ENCODE results near the gene MRPS11.
"Not testable (repeated sequence)": the region's sequence is repeated elsewhere in the genome, so short reads cannot be mapped to it uniquely, and the experiment has no call there.

Gene MRPS11

DNA sequence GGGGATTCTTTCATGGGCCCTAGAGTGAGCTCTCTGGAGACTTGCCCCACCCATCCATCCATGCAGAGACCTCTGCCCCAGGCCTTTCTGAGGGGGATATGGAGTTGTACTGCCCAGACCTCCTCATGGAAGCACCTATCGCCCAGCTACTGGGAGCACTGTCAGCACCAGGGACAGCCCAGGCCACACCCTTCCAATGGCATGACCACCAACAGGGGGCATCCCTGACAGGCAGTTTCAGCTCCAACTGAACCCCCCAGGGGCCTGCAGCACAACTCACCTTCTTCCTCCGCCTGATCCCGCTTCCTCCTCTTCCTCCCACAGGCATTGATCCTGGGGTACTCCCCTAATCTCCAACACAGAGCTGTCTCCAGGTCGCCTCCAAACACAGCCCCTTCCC is 21.8 kb downstream of the MRPS11 start:
- DNase-seq (ENCODE audit: low read depth, low spot score), result no peak

DNA sequence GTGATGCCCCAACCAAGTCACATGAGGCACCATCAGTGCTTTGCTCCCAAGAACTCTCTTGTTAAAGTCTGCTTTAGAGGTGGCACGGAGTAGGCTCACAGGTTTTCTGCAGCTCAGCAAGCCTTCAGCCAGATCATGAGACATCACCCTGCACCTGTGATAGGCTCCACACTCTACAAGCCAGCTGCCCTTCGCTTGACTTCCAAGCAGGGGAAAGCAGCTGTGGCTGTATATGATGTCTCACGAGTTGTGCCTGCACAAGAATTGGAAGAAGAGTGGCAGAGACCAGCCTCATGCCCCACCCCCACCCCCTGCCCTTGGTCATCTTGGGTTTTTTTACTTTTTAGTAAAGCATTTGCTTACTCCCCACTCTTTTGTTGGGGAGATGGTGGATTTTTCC is 22.5 kb downstream of the MRPS11 start:
- DNase-seq (ENCODE audit: low read depth, low spot score), result no peak

DNA sequence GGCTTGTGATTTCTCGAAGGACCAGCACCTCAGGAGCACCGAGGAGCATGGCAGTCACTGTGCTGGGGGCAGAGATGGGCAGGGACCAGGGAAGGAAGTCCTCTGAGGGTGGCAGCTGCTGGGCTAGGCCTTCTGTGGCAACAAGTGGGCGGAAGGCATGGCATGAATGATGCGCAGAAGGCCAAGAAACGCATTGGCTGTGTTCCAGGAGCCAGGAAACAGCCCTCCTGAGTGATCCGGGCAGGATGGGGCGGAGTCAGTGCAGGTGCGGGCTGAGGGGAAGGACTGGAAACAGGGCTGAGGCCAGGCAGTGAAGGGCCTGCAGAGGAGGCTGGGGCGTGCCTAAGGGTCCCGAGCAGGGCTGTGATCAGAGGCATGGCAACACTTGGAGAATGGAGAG is 23.6 kb downstream of the MRPS11 start:
- DNase-seq (ENCODE audit: low read depth, low spot score), result no peak

DNA sequence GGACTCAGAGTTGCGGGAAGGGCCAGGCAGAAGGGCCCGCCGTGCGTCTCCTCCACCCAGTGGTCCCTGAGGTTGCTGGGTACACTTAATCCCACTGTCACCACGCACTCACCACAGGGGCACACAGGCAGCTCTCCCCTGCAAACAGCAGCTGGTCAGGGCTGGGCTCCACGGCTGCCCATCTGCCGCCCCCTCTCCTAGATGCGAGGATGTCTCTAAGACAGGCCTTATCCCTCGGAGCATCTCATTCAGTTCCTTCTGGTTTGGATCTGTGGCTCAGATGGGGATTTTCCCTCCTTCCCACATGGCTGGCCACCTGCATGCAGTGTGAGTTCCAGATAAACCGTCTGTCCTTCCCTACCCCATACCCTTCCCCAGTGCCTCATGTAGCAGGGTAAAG is 26.3 kb downstream of the MRPS11 start:
- DNase-seq (ENCODE audit: low read depth, low spot score), result no peak

DNA sequence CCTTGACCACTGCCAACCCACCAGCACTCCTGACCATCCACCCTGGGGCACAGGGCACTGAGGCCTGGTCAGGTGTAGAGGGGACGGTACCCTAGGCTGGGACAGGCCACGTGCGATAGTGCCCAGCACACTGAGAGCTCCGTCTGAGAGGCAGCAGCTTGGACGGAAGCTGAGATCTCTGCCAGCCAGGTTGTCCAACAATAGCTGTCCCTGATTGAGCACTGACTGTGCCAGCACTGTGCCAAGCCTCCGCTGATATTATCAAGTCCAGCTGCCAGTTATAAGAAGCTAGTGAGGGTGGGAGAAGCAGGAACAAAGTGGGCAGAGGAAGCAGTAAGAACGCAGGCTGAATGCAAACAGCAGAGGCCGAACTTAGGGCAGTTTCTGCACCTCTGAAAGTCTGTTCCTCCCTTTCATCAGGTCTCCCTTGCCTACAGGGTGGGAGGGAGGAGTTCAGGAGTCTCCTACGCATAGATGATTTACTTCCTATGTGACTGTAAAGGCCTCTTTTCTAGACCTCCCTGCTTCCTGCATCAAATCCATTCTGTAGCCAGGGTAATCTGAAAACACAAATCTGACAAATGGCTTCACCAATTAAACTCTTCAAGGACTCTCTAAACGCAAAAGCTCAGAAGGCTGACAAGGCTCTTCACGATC is 29.7 kb downstream of the MRPS11 start:
- DNase-seq (ENCODE audit: low read depth, low spot score), result no peak

DNA sequence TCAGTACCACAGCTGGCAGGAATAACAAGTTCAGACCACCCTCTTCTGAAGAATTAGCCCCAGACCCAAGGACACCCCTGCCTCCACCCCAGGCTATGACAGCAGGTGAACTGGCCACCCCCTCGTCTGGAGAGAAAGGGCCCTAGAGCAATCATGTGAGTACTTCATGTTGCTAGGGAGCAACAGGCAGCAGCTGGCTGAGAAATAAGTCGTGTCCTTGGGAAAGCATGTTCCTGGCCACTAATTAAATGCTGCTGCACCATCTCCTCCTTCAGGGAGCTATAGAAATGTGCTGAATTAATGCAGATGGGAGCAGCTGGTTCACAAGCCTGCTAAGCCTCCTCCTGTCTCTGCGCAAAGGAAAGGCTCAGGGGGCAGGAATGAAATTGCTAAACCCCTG is 31.5 kb downstream of the MRPS11 start:
- DNase-seq (ENCODE audit: low read depth, low spot score), result no peak

DNA sequence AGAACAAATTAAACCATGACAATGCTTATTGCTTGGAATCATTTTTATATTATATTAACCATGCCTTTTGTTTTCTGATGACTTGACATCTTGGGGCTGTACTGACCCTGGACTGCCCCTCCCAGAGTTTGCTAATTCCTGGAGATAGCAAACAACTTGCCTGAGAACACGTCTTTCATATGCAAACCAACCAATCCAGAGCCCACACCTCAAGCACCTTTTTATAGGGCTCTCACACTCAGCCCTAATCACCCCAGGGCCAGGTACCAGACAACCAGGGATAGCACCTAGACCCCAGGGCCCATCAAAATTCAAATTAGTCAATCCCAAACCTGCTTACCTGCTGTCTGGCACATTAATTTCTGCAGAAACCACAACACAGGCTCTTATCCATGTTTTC is 36.9 kb downstream of the MRPS11 start:
- no peak for DNase-seq (ENCODE audit: low read depth, low spot score)

DNA sequence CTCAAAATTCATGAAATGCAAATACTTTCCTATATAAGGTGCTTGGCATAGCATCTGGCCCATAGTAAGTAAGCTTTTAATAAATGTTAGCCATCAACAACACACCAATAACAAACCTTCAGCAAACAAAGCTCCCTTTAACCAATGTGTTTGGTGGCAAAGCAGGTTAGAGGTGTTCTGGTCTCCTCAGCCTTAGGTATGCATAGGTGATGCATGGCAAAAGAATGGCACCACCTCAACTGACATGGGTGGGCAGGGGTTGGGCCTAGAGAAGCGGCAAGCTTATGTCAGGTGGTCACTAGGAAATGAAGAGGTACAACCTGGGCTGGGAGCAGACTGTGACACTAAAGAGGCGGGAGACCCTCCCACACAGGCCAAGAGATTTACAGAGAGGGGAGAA is 38.2 kb downstream of the MRPS11 start:
- no peak for DNase-seq (ENCODE audit: low read depth, low spot score)

DNA sequence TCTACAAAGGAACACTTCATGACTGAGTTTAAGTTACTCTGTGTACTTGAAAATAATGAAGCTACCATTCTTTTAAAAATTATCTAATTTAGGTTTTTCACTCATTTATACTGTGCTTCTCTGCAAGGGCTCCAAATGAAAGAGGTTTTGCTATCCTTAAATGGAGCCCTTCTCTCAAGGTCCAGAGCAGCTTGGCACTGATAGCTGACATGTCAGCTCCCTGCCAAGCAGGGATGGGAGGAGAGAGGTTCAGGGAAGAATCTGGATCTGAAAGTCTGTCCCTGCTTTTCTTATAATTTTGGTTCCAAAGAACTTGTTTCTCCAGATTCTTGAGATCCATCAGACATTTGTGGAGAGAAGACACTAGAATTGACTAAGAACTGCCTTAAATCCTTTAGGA is 39.1 kb downstream of the MRPS11 start:
- no peak for DNase-seq (ENCODE audit: low read depth, low spot score)

DNA sequence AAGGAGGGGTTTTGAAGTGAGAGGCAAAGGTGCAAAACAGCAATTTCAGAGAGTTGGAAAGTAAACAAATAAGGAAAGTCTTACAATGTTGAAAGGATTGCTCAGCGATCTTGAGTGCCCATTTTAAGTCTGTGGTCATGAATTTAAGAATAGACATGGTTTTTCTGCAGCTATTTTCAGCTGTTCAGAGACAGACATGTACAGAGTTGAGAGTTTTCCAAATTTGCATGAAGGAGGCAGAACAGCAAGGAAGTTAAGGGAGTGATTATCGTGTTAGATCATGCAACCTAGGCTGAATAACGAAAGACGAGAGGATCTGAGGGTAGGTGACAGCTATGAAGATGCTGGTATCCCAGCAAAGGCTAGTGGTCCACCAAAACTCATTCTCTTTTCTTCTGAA is 41.8 kb downstream of the MRPS11 start:
- DNase-seq (ENCODE audit: low read depth, low spot score), result no peak

DNA sequence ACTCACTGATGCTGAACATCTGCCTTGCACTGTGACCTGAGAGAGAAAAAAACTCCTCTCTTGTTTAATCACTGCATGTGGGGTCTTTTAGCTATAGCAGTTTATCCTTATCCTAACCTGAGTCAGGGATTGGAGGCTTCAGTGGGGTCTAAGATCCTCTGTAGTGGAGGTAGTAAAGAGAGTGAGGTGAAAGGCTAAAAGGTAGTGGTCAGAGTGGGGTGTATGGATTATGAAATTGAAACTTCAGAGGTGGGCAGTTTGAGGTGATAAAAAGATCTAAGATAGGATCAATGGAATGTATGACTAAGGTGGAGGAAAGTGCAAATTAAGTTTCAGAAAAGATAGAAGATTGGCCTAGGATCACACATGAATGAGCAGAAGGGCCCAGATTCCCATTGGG is 42.5 kb downstream of the MRPS11 start:
- DNase-seq (ENCODE audit: low read depth, low spot score), result no peak

DNA sequence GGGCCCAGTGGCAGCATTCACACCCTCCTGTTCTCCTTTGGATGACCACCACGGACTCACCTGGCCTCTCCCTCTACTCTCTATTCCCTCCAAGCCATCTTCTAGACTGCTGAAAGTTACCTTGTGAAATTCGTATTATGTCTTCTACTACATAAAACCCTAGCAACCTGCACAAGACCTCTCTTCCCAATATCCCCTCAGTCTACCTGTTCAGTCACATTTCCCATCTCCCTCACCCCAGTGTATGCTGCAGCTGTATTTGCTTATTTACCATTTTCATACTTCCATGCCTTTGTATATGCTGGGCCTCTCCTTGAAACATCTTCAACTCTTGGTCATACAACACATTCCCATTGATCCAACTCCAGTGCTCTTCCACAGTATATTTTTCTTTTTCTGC is 43.7 kb downstream of the MRPS11 start:
- DNase-seq (ENCODE audit: low read depth, low spot score), result no peak

DNA sequence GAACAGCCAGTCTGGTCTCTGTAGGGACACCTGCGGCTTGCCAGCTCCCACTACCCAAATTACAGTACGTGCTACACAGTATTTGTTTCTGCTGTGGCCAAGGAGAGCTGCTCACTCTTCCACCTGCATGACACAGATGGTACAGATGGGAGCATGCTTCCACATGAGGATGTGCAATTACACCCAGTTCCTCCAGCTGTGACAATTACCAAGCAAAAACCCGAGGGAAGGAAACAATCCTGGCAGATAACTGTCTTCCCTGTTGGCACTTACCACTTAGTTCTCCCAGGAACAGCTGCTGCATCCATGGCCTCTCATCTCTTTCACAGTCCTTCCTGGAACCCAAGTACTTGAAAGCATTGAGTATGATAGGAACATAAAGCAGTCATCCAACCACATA is 44.6 kb downstream of the MRPS11 start:
- DNase-seq (ENCODE audit: low read depth, low spot score), result no peak

DNA sequence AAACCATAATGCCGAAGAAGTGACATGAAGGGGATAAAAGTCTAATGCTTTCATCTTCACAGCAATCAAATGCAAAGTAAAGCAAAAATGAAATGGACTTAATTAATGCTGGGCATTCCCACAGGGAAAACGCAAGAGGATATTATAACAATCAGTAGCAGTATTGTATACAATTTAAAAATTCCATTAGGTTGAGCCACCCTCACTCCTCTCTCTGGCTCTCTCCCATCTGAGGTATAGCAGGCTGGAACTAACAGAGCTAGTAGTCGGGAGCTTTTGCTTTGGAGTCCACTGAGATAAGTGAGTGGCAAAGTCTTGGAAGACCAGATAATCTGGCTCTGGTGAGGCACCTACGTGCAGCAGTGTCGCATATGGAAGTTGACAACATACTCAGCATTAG is 45.1 kb downstream of the MRPS11 start:
- DNase-seq (ENCODE audit: low read depth, low spot score), result no peak

DNA sequence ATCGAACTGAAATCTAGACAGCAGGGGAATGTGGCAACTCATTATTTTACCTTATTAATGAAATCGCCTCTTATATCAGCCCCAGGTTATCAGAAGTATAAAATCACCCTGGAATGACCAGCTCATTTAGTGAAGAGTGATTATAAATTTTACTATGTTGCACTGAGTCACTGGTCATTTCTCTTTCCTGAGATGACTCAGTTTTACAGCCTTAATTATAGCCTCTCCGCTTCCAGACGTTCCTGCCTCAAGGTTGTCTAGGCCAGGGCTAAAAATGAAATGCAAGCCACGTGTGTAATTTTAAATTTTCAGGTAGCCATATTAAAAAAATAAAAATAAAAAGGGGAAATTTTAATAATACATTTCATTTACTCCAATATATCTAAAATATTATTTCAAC is 45.7 kb downstream of the MRPS11 start:
- no peak for DNase-seq (ENCODE audit: low read depth, low spot score)

DNA sequence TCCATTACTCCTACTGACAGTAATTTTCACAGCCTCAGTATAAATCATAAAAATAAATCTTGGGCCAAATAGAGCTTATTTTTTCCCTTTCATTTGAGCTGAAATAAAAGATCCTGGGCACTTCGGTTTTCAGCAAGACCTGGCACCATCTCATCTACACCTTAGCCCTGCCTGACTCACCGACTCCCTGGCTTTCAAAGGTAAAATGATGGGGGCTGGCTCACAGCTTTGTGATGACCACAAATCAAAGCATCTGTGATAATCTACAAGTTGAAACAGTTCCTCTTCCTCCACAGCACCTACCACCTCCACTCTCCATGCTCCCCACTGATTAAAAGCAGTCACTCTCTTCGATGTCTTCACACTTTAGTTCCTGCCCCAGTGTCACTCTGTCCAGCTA is 51.4 kb downstream of the MRPS11 start:
- no peak for DNase-seq (ENCODE audit: low read depth, low spot score)

DNA sequence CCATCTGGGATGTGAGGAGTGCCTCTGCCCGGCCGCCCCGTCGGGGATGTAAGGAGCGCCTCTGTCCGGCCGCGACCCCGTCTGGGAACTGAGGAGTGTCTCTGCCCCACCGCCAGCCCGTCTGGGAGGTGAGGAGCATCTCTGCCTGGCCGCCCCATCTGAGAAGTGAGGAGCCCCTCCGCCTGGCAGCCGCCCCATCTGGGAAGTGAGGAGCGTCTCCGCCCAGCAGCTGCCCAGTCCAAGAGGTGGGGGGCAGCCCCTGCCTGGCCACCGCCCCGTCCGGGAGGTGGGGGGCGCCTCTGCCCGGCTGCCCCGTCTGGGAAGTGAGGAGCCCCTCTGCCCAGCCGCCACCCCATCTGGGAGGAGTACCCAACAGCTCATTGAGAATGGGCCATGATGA is 56.6 kb downstream of the MRPS11 start:
- not testable (repeated sequence) for DNase-seq (ENCODE audit: low read depth, low spot score)

DNA sequence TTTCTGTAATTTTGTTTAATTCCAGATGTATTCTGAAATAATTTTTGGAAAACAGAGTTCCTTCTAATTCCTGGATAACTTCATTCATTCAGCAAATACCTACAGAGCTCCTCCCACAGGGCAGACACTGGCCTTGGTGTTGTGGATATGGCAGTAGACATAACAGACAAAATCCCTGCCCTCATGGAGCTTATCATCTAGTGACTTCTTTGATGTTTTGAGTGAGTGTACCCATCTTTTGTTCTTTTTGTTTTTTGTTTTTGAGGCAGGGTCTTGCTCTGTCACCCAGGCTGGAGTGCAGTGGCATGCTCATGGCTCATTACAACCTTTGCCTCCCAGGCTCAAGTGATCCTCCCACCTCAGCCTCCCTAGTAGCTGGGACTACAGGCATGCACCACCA is 57.9 kb downstream of the MRPS11 start:
- DNase-seq (ENCODE audit: low read depth, low spot score), result no peak

DNA sequence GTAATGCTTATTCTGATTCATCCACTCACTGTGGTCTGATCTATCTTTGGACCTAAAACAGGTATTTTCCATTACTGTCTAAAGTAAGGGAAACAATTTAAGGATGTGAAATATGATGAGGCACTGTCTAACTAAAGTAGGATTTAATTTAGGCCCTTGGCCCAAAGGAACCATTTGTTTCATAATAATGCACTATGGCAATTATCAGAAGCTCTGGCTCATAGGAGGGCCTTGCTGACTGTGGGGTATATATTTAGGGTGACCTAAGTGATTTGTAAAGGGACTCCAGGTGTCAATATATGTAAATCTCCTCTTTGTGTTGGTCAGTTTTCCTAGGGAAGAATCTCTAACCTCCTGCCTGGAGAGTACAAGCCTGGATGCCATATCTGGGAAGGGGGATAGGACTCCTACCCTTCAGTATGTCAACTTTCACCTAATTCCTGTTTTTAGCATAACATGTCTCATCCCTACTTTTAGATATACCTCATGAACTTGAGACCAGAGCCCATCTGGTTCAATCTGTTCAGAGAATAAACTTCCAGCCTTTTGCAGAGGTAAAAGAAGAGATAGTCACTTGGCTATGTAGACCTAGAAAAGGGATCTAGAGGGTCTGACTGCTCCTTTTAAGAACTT is 58.9 kb downstream of the MRPS11 start:
- DNase-seq (ENCODE audit: low read depth, low spot score), result no peak

DNA sequence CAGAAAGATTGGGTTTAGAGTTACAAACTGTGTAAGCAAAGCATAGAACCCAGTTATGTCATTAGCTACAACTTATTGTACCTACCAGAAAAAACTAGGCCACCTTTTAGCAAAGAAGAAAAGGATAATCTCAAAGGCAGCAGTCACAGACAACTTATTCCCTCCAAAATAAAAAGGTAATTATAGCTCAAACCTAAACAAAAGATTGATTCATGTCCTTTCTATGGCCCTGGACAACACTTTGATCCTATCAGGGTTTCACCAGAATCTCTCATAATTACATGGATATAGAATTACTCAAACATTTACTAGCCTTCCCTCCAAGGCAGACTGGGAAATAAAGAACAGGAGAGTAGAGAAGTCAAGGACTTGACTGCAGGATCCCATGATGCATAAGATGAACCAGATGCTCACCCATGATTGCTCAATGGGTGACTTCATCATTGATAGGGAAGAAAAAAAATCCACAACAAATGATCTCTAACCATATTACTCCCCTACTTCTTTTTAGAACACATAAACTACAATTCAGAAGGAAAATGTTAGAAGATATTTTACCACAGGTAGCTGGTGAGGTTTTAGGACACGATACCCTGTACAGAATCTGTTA is 61.6 kb downstream of the MRPS11 start:
- DNase-seq (ENCODE audit: low read depth, low spot score), result no peak
